ENCODE data around the gene ASPSCR1. TPM values are rescaled to one million over a fixed set of nuclear protein-coding genes. Genes with fewer than 3 reads are reported as not detected.

The ASPSCR1 gene
- total and polyA plus RNA-seq, 2 of the 13 experiments (the other 11 are each of a cell fraction or from before 2014, with no cell fraction given) = 274 to 314 TPM

GRCh38 chr17:81966343-81967243 is 10.8 kb upstream of the ASPSCR1 start (continued):
- TF ChIP-seq ZMAT5 (CRISPR knock-in tag; IDR thresholded peaks at IDR 0.05; ENCODE audit: borderline replicate concordance, low read depth) (no peak), RFXANK (CRISPR knock-in tag; IDR thresholded peaks at IDR 0.05) (no peak), DR1 (CRISPR knock-in tag; IDR thresholded peaks at IDR 0.05) (peak; percentile 79; the same call in 1 of the 2 replicates), ZNF138 (CRISPR knock-in tag; IDR thresholded peaks at IDR 0.05; ENCODE audit: low read depth) (no peak; the same call in 1 of the 2 replicates), ELK4 (CRISPR knock-in tag; IDR thresholded peaks at IDR 0.05; ENCODE audit: borderline replicate concordance) (no peak), ZNF260 (CRISPR knock-in tag; IDR thresholded peaks at IDR 0.05; ENCODE audit: borderline replicate concordance, low read depth) (no peak), SRF (IDR thresholded peaks at IDR 0.05; ENCODE audit: low read depth, low read length) (no peak), SALL1 (CRISPR knock-in tag; IDR thresholded peaks at IDR 0.05) (peak; percentile 93), ZNF891 (CRISPR knock-in tag; IDR thresholded peaks at IDR 0.05) (peak; percentile 79), ZKSCAN8 (CRISPR knock-in tag; IDR thresholded peaks at IDR 0.05; ENCODE audit: borderline replicate concordance) (peak; percentile 94), GRHL1 (CRISPR knock-in tag; conservative IDR thresholded peaks at IDR 0.05) (no peak), MLXIP (CRISPR knock-in tag; IDR thresholded peaks at IDR 0.05; ENCODE audit: borderline replicate concordance) (peak; percentile 73; the same call in 1 of the 2 replicates), ZNF572 (CRISPR knock-in tag; IDR thresholded peaks at IDR 0.05) (peak; percentile 81; the same call in 1 of the 2 replicates), CBX5 (CRISPR knock-in tag; IDR thresholded peaks at IDR 0.05; ENCODE audit: borderline replicate concordance) (peak; percentile 86; the same call in 1 of the 2 replicates), ARNT (IDR thresholded peaks at IDR 0.05) (no peak), ZNF33B (CRISPR knock-in tag; IDR thresholded peaks at IDR 0.05) (no peak; the same call in 1 of the 2 replicates), LBX2 (CRISPR knock-in tag; IDR thresholded peaks at IDR 0.05; ENCODE audit: borderline replicate concordance) (peak; percentile 70; the same call in 1 of the 2 replicates), ZNF770 (CRISPR knock-in tag; IDR thresholded peaks at IDR 0.05) (peak; percentile 86), KMT2A (CRISPR knock-in tag; IDR thresholded peaks at IDR 0.05) (peak; percentile 56; the same call in 1 of the 2 replicates), ZBTB42 (CRISPR knock-in tag; IDR thresholded peaks at IDR 0.05) (peak; percentile 100)
